Endothelial cell (in vitro differentiated cells): ENCODE data around the gene RILPL1. TPM values are rescaled to one million over a fixed set of nuclear protein-coding genes. Genes with fewer than 3 reads are reported as not detected.
"Not testable (repeated sequence)": the region's sequence is repeated elsewhere in the genome, so short reads cannot be mapped to it uniquely, and the experiment has no call there.

Experiments
- DNase-seq: peaks from one replicate; pipeline ENCODE4 v3.0.0; 2021; ENCODE audit warnings: low spot score
- H3K27ac Mint-ChIP-seq: one replicate; pipeline ENCODE4 v1.8.0; 2021; ENCODE audit warnings: mixed read lengths, inconsistent platforms; ENCODE audit not compliant: unreplicated experiment
- H3K27me3 Mint-ChIP-seq: one replicate; pipeline ENCODE4 v1.8.0; 2021; ENCODE audit warnings: mild to moderate bottlenecking, moderate library complexity, mixed read lengths, inconsistent platforms; ENCODE audit not compliant: unreplicated experiment
- H3K36me3 Mint-ChIP-seq: one replicate; pipeline ENCODE4 v1.8.0; 2021; ENCODE audit warnings: mild to moderate bottlenecking, low read depth, mixed read lengths, inconsistent platforms; ENCODE audit not compliant: unreplicated experiment
- H3K4me1 Mint-ChIP-seq: one replicate; pipeline ENCODE4 v1.8.0; 2021; ENCODE audit warnings: mild to moderate bottlenecking, mixed read lengths, inconsistent platforms; ENCODE audit not compliant: unreplicated experiment
- H3K4me3 Mint-ChIP-seq: one replicate; pipeline ENCODE4 v1.8.0; 2021; ENCODE audit warnings: mild to moderate bottlenecking, mixed read lengths, inconsistent platforms; ENCODE audit not compliant: unreplicated experiment
- H3K9me3 Mint-ChIP-seq: one replicate; pipeline ENCODE4 v1.8.0; 2021; ENCODE audit warnings: mixed read lengths, inconsistent platforms; ENCODE audit not compliant: unreplicated experiment
- CTCF ChIP-seq: fragments of 200-600 bp; sonication (generic); IDR thresholded peaks from one replicate; pipeline ENCODE4 v1.5.0; 2021; ENCODE audit warnings: antibody characterized with exemption; ENCODE audit not compliant: unreplicated experiment
- total RNA-seq: library from RNA; stranded (reverse); fragmentation: NEBNext Ultra II Directional; extraction: Animal tissue kit (Norgen Biotek cat#: 25700); gene quantifications from one replicate; pipeline ENCODE4 v1.2.1, GENCODE V29; 2021; ENCODE audit not compliant: unreplicated experiment

The RILPL1 gene
- total RNA-seq, 1 donor from 2014 or later, result 19.8 TPM

GRCh38 chr12:123472438-123472849 is 61.1 kb downstream of the RILPL1 start:
- no peak for TF ChIP-seq CTCF
- H3K36me3 Mint-ChIP-seq, result peaks cover 29% of the 10 kb centered on the region

GRCh38 chr12:123471374-123472068 is 62.0 kb downstream of the RILPL1 start:
- Mint-ChIP-seq H3K27ac (no peak overlapping the region), H3K27me3 (no peaks in the 10 kb centered on the region), H3K36me3 (peaks cover 25% of the 10 kb centered on the region), H3K4me3 (no peak overlapping the region), H3K4me1 (peaks cover 7% of the 10 kb centered on the region), H3K9me3 (no peaks in the 10 kb centered on the region)
- DNase-seq, result no peak
- TF ChIP-seq CTCF, result no peak

More at GRCh38 chr12:123472438-123472849, 61.1 kb downstream of the RILPL1 start:
- H3K4me3 Mint-ChIP-seq, result peak overlapping the region; percentile 47
- H3K27me3 Mint-ChIP-seq, result peaks cover 1% of the 10 kb centered on the region
- DNase-seq, result no peak
- H3K9me3 Mint-ChIP-seq, result no peaks in the 10 kb centered on the region
- H3K4me1 Mint-ChIP-seq, result peaks cover 7% of the 10 kb centered on the region
- no peak overlapping the region for H3K27ac Mint-ChIP-seq

- H3K9me3 Mint-ChIP-seq, result no peaks in the 10 kb centered on the region
- peaks cover 26% of the 10 kb centered on the region for H3K36me3 Mint-ChIP-seq
- no peak for TF ChIP-seq CTCF
- no peak overlapping the region for H3K27ac Mint-ChIP-seq
- H3K4me1 Mint-ChIP-seq, result peaks cover 5% of the 10 kb centered on the region
- H3K27me3 Mint-ChIP-seq, result no peaks in the 10 kb centered on the region
- no peak overlapping the region for H3K4me3 Mint-ChIP-seq
- no peak for DNase-seq
Observed at GRCh38 chr12:123469978-123470377, 63.5 kb downstream of the RILPL1 start.

- Mint-ChIP-seq H3K36me3 (peaks cover 30% of the 10 kb centered on the region), H3K27me3 (no peaks in the 10 kb centered on the region), H3K9me3 (no peaks in the 10 kb centered on the region), H3K27ac (no peak overlapping the region), H3K4me1 (peaks cover 7% of the 10 kb centered on the region), H3K4me3 (no peak overlapping the region)
- no peak for TF ChIP-seq CTCF
- DNase-seq, result no peak
Observed at GRCh38 chr12:123468786-123469185, 64.7 kb downstream of the RILPL1 start.

- no peak overlapping the region for H3K4me3 Mint-ChIP-seq
- H3K27me3 Mint-ChIP-seq, result no peaks in the 10 kb centered on the region
- H3K27ac Mint-ChIP-seq, result no peak overlapping the region
- no peaks in the 10 kb centered on the region for H3K9me3 Mint-ChIP-seq
- DNase-seq, result no peak
- peaks cover 7% of the 10 kb centered on the region for H3K4me1 Mint-ChIP-seq
- H3K36me3 Mint-ChIP-seq, result peaks cover 22% of the 10 kb centered on the region
- no peak for TF ChIP-seq CTCF
Observed at GRCh38 chr12:123465084-123465483, 68.4 kb downstream of the RILPL1 start.

- Mint-ChIP-seq H3K4me1 (peaks cover 16% of the 10 kb centered on the region), H3K36me3 (peaks cover 26% of the 10 kb centered on the region)
- H3K9me3 Mint-ChIP-seq, DNase-seq, H3K27ac Mint-ChIP-seq, H3K4me3 Mint-ChIP-seq, H3K27me3 Mint-ChIP-seq: not testable (repeated sequence)
Observed at GRCh38 chr12:123463174-123463573, 70.3 kb downstream of the RILPL1 start.
